Parathyroid adenoma (tissue), 2 donors: ENCODE results near the gene TSPAN14.

Experiments
- H2AFZ ChIP-seq: fragments of 300-600 bp; sonication (generic); one replicate; pipeline ENCODE4 v1.7.0; 2017; ENCODE audit warnings: antibody characterized with exemption, mild to moderate bottlenecking
- H3K27ac ChIP-seq: fragments of 300-600 bp; sonication (generic); one replicate; pipeline ENCODE4 v1.7.0; 2017
- H3K27me3 ChIP-seq: fragments of 300-600 bp; sonication (generic); one replicate; pipeline ENCODE4 v1.7.0; 2017; ENCODE audit warnings: low read length; ENCODE audit not compliant: control insufficient read depth, insufficient read depth
- H3K36me3 ChIP-seq: fragments of 300-600 bp; sonication (generic); one replicate; pipeline ENCODE4 v1.7.0; 2017; ENCODE audit warnings: low read length; ENCODE audit not compliant: control insufficient read depth, insufficient read depth
- H3K4me1 ChIP-seq: fragments of 300-600 bp; sonication (generic); one replicate; pipeline ENCODE4 v1.7.0; 2017; ENCODE audit warnings: control low read depth
- H3K4me2 ChIP-seq: fragments of 300-600 bp; sonication (generic); one replicate; pipeline ENCODE4 v1.7.0; 2017; ENCODE audit warnings: low read length
- H3K4me3 ChIP-seq: fragments of 300-600 bp; sonication (generic); one replicate; pipeline ENCODE4 v1.7.0; 2017; ENCODE audit warnings: low read depth, low read length
- H3K79me2 ChIP-seq: fragments of 300-600 bp; sonication (generic); one replicate; pipeline ENCODE4 v1.7.0; 2017; ENCODE audit warnings: control low read depth
- H3K9ac ChIP-seq: fragments of 300-600 bp; sonication (generic); one replicate; pipeline ENCODE4 v1.7.0; 2017; ENCODE audit warnings: mild to moderate bottlenecking
- H3K9me3 ChIP-seq: fragments of 300-600 bp; sonication (generic); one replicate; pipeline ENCODE4 v1.7.0; 2017; ENCODE audit warnings: low read length; ENCODE audit not compliant: control insufficient read depth
- CTCF ChIP-seq: fragments of 300-600 bp; sonication (generic); IDR thresholded peaks from one replicate; pipeline ENCODE4 v1.7.0; 2017; ENCODE audit warnings: antibody characterized with exemption, mild to moderate bottlenecking
- donor health status: primary hyperparathyroidism.

The TSPAN14 gene

GRCh38 chr10:80484243-80484642 is 30.1 kb downstream of the TSPAN14 start:
- Histone ChIP-seq H3K36me3 (no peaks in the 10 kb centered on the region), H3K4me2 (no peak overlapping the region), H3K79me2 (peaks cover 83% of the 10 kb centered on the region), H3K27ac (no peak overlapping the region), H3K27me3 (no peaks in the 10 kb centered on the region), H3K4me3 (no peak overlapping the region), H3K4me1 (peaks cover 18% of the 10 kb centered on the region), H3K9me3 (no peaks in the 10 kb centered on the region), H2AFZ (no peak overlapping the region), H3K9ac (no peak overlapping the region)
- no peak for TF ChIP-seq CTCF

GRCh38 chr10:80484676-80485075 is 30.6 kb downstream of the TSPAN14 start:
- Histone ChIP-seq H2AFZ (no peak overlapping the region), H3K4me2 (no peak overlapping the region), H3K4me1 (peaks cover 18% of the 10 kb centered on the region), H3K9ac (no peak overlapping the region), H3K9me3 (no peaks in the 10 kb centered on the region), H3K27ac (no peak overlapping the region), H3K79me2 (peaks cover 86% of the 10 kb centered on the region), H3K36me3 (no peaks in the 10 kb centered on the region), H3K4me3 (no peak overlapping the region), H3K27me3 (no peaks in the 10 kb centered on the region)
- TF ChIP-seq CTCF, result no peak

- Histone ChIP-seq H3K9ac (no peak overlapping the region), H3K27me3 (no peaks in the 10 kb centered on the region), H3K4me2 (no peak overlapping the region), H3K9me3 (no peaks in the 10 kb centered on the region), H3K4me3 (no peak overlapping the region), H3K4me1 (peaks cover 18% of the 10 kb centered on the region), H3K36me3 (no peaks in the 10 kb centered on the region), H2AFZ (no peak overlapping the region), H3K27ac (no peak overlapping the region), H3K79me2 (peaks cover 89% of the 10 kb centered on the region)
- TF ChIP-seq CTCF, result no peak
These were observed 31.2 kb downstream of the TSPAN14 start for GRCh38 chr10:80485076-80485945.

GRCh38 chr10:80485946-80486764 is 32.0 kb downstream of the TSPAN14 start:
- no peak overlapping the region for H3K9ac ChIP-seq
- H3K27me3 ChIP-seq, result no peaks in the 10 kb centered on the region
- H3K4me2 ChIP-seq, result no peak overlapping the region
- H3K9me3 ChIP-seq, result no peaks in the 10 kb centered on the region
- H3K4me1 ChIP-seq, result peaks cover 18% of the 10 kb centered on the region
- H3K4me3 ChIP-seq, result no peak overlapping the region
- no peak overlapping the region for H2AFZ ChIP-seq
- no peak for TF ChIP-seq CTCF
- no peak overlapping the region for H3K27ac ChIP-seq
- H3K36me3 ChIP-seq, result no peaks in the 10 kb centered on the region
- H3K79me2 ChIP-seq, result peaks cover 92% of the 10 kb centered on the region
